Peyer's patch (tissue), 4 donors: ENCODE data around the gene RAB28. TPM values are rescaled to one million over a fixed set of nuclear protein-coding genes. Genes with fewer than 3 reads are reported as not detected.

Experiments
- DNase-seq, 3 donors: peaks; one replicate each; pipeline ENCODE4 v3.0.0-alpha.2; 2017 to 2019
- H3K27ac ChIP-seq, 4 donors: fragments of 200-600 bp; sonication (generic); one replicate each; pipeline ENCODE4 v1.5.1; 2016 to 2019
- H3K27me3 ChIP-seq, 2 donors: fragments of 200-600 bp; sonication (generic); one replicate each; pipeline ENCODE4 v1.5.1; 2019
- H3K36me3 ChIP-seq, 3 donors: fragments of 200-600 bp; sonication (generic); one replicate each; pipeline ENCODE4 v1.5.1; 2016 to 2019
- H3K4me1 ChIP-seq, 4 donors: fragments of 200-600 bp; sonication (generic); one replicate each; pipeline ENCODE4 v1.5.1; 2016 to 2019
- H3K4me3 ChIP-seq, 4 donors: fragments of 200-600 bp; sonication (generic); 1 replicate in 3 of 4; 2 replicates in 1 of 4; pipeline ENCODE4 v1.5.1; 2016 to 2019; ENCODE audit warnings: mild to moderate bottlenecking in 1 of 4
- H3K9me3 ChIP-seq, 4 donors: fragments of 200-600 bp; sonication (generic); one replicate each; pipeline ENCODE4 v1.5.1; 2016 to 2019; ENCODE audit warnings: mild to moderate bottlenecking in 1 of 4
- CTCF ChIP-seq, 6 experiments: fragments of 450-650 bp in 4 of 6; fragments of 200-600 bp in 2 of 6; sonication (generic) in 1 of 6; IDR thresholded peaks; one replicate each; pipeline ENCODE4 v1.5.1; 2017 to 2019; ENCODE audit warnings: antibody characterized with exemption in 6 of 6, mild to moderate bottlenecking in 3 of 6, moderate library complexity in 1 of 6
- POLR2A ChIP-seq, 2 donors: fragments of 450-650 bp; IDR thresholded peaks; one replicate each; pipeline ENCODE4 v1.5.1; 2017; ENCODE audit warnings: antibody characterized with exemption in 2 of 2, mild to moderate bottlenecking in 2 of 2, moderate library complexity in 2 of 2
- total RNA-seq, 4 donors: library from RNA; depleted of rRNA; stranded (reverse); fragments of >200 nt; gene quantifications; one replicate each; pipeline ENCODE4 v1.1.0, GENCODE V29; 2016

The RAB28 gene
- total RNA-seq, 4 donors from 2014 or later, result 11.2 to 24.8 (median 12.4) TPM

- Histone ChIP-seq H3K27ac (no peak overlapping the region), H3K27me3 (peaks cover 0 to 49% of the 10 kb centered on the region in 2 donors), H3K9me3 (peaks cover 0 to 18% (median 7%) of the 10 kb centered on the region in 4 donors), H3K4me1 (peaks cover 0 to 20% (median 4%) of the 10 kb centered on the region in 4 donors), H3K36me3 (no peaks in the 10 kb centered on the region), H3K4me3 (peak overlapping the region in 1 of 4 donors; percentile 12)
- TF ChIP-seq POLR2A (IDR thresholded peaks at IDR 0.05), result no peak
- TF ChIP-seq CTCF (IDR thresholded peaks at IDR 0.05), result no peak
- DNase-seq, result no peak
These were observed 44.1 kb upstream of the RAB28 start for GRCh38 chr4:13527981-13528820.

DNA sequence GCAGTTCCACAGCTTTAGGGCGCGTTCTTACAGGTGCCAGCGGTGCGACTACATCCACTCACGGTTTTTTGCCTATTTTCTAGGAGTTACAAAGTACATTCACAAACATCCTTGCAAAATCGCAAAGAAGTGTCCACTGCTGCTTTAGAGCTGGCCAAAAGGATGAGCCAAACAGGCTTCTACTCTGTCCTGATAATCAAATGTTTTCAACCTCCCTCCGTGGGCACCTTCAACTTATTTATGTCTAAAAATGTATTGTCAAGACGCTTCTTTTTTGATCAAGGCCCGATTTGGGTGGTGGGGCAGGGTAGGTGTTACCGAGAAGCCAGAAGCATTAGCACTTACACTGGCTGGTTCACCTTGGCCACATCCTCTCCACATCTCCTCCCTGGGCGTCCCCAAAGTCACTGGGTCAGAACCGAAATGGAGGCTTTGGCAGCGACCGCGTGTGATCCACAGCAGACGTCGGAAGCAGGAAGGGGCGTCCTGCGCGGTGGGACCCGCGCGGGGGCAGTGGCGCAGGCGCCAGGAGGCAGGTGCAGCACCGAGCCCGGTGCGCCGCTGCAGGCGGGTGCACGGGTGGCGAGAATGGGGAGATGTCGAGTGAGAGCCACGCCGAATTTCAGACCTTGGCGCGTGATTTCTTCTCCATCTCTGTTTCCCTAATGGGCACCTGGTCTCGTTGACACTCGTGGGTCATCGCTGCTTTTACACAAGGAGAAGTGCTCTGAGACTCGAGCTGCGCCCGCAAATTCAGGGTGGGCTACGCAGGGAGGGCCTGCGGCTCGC, 43.2 kb upstream of the RAB28 start:
- Histone ChIP-seq H3K9me3 (peaks cover 0 to 18% (median 7%) of the 10 kb centered on the region in 4 donors), H3K4me1 (peaks cover 0 to 20% (median 4%) of the 10 kb centered on the region in 4 donors), H3K27me3 (peaks cover 0 to 58% of the 10 kb centered on the region in 2 donors), H3K27ac (no peak overlapping the region), H3K4me3 (peak overlapping the region in 1 of 4 donors; percentile 12), H3K36me3 (no peaks in the 10 kb centered on the region)
- DNase-seq, result no peak
- no peak for TF ChIP-seq CTCF (IDR thresholded peaks at IDR 0.05)
- TF ChIP-seq POLR2A (IDR thresholded peaks at IDR 0.05), result no peak

DNA sequence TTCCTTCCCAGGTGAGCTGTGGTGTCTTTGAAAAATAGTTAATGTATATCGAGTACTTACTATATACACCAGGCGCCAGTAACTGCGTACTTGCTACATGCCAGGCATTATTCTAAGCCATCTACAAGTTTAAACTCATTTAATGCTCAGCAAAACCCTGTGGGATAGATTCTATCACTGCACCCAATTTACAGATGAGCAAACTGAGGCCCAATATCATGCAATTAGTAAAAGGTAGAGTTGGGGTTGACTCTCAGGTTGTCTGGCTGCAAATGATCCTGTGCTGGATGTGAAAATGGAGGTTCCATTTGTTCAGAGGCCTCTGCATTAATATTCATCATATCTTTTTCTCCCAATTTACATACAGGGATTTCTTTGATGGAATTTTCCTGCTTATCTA, 42.5 kb upstream of the RAB28 start:
- H3K27me3 ChIP-seq, result peaks cover 0 to 58% of the 10 kb centered on the region in 2 donors
- H3K36me3 ChIP-seq, result no peaks in the 10 kb centered on the region
- TF ChIP-seq POLR2A (IDR thresholded peaks at IDR 0.05) (no peak), CTCF (IDR thresholded peaks at IDR 0.05) (no peak)
- H3K4me1 ChIP-seq, result peaks cover 0 to 20% (median 4%) of the 10 kb centered on the region in 4 donors
- H3K27ac ChIP-seq, result no peak overlapping the region
- H3K9me3 ChIP-seq, result peaks cover 0 to 18% (median 7%) of the 10 kb centered on the region in 4 donors
- H3K4me3 ChIP-seq, result no peak overlapping the region
- DNase-seq, result no peak

DNA sequence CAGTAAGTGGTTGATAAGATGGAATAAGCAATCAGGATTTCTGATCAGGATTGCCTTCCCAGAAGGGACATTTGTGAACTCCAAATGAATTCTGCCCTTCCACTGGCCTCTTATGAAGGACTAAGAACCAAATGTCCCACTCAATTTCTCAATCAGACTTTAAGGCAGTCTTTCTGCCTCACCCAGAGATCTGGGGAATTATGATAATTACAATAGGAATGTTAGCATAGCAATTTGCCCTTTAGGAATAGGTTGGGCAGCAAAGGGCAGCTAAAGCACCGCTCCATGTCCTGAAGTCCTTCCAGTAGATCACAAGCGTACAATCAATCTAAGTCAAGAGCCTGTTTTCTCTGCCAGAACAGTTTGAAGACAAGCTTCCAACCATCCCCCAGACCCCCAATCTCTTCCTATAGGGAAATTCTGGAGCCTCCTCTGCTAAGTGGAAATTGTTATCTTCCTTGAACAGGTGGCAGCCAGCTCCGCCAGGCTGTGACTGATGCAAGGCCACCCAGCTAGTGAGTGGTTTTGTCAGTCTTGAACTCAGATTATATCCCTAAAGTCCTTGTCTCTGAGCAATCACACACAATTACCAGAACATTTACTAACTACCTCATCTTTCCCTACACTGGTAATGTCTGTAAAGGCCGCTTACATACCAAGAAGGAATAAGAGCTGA, 41.6 kb upstream of the RAB28 start:
- Histone ChIP-seq H3K4me3 (no peak overlapping the region), H3K4me1 (peaks cover 0 to 20% (median 4%) of the 10 kb centered on the region in 4 donors), H3K36me3 (no peaks in the 10 kb centered on the region), H3K27ac (no peak overlapping the region), H3K9me3 (peaks cover 0 to 18% (median 7%) of the 10 kb centered on the region in 4 donors), H3K27me3 (peaks cover 0 to 53% of the 10 kb centered on the region in 2 donors)
- no peak for DNase-seq
- TF ChIP-seq CTCF (IDR thresholded peaks at IDR 0.05) (no peak), POLR2A (IDR thresholded peaks at IDR 0.05) (no peak)

DNA sequence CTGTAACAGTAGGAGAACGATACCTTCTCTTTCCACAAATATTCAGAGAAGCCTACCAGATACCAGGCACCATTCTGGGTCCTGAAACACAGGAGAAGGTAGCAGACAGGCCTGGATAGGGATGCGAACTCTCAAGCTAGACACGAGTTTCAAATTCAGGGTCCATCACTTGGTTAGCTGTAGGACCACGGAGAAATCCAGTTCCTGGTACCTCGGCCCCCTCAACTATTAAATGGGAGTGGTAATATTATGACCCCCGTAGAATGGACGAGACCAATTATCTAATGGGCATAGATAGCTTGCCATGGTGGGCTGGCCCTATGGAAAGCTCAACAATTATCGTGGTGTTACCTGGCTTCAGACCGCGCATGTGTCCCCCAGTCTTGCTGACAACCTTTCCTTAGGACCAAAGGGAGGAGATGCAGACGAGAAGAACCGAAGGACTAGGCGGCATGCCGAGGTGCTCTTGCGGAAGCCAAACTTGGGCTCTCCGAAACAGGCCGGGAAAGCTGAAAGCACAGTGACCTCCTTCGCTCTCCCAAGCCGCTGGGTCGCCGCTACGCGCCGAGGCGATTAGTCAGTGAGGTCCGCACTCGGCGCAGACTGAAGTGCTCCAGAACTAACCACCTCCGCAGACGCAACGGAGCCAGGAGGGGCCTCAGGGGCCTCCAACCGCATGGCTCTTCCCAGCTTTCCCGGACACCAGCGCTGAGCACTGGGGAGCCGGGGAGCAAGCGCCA, 40.5 kb upstream of the RAB28 start:
- Histone ChIP-seq H3K27ac (no peak overlapping the region), H3K9me3 (peaks cover 0 to 18% (median 7%) of the 10 kb centered on the region in 4 donors), H3K4me1 (peaks cover 0 to 20% (median 4%) of the 10 kb centered on the region in 4 donors), H3K27me3 (peaks cover 0 to 54% of the 10 kb centered on the region in 2 donors), H3K4me3 (no peak overlapping the region), H3K36me3 (no peaks in the 10 kb centered on the region)
- no peak for DNase-seq
- no peak for TF ChIP-seq CTCF (IDR thresholded peaks at IDR 0.05)
- TF ChIP-seq POLR2A (IDR thresholded peaks at IDR 0.05), result no peak
